Measurements from ENCODE around the gene PLA2G3.
A peak's percentile ranks its signal among the peaks of the same experiment; 100 is the strongest.

The PLA2G3 gene

DNA sequence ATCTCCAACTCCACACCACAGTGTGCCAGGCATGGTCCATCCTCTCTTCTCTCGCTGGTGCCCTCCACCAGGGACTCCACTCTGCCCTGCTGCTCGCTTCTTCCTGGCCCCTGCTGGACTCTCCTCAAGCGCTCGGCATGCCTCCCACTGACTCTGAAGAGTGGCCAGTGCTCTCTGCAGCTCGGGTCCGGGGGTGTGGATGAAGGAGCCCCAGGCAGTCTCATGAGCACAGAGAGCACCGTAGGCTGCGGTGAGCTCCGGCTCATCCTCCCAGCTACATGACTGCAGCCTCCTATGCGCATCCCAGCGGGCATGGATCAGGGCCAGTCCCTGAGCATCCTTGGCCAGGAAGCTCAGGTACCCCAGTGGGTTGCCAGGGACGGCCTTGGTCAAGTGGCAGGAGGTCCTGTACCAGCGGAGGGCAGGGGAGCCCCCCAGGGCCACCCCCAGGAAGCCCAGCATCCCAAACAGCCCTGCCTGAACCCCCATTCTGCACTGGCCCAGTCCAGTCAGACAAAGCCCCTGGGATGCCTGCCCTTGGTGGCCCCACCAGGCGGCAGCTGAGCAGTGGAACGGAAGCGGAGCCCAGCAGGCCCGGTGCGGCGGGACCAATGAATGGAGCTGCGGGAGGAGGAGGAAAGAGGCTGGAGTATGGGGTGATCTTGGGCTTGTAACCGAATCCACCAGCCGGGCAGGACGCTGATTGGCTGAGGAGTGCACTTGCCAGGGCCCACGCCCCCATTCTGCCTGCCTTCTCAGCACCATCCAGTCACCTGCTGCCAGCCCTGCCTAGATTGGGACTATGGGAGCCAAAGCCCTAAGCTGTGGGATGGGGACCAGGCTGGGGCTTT is at the start of gene PLA2G3:
Gene PLA2G3, minus strand, starts transcription at position 643 of the 851 bp plus-strand sequence. Its CDS starts 154 bp downstream, at position 489.
- DNase-seq (ENCODE audit: low spot score) = peak; percentile 26
- in situ Hi-C loops (cut with MboI; ENCODE audit: low sequenced_read_pairs, unreplicated experiment) = no loop called here
- no peak for TF ChIP-seq CTCF (IDR thresholded peaks at IDR 0.05; ENCODE audit: borderline replicate concordance, control extremely low read depth, extremely low read depth, insufficient read depth, missing control alignments)

GRCh38 chr22:31187627-31188026 is 47.3 kb upstream of the PLA2G3 start:
- in situ Hi-C loops (cut with MboI; ENCODE audit: low sequenced_read_pairs, unreplicated experiment) = no loop called here
- no peak for TF ChIP-seq CTCF (IDR thresholded peaks at IDR 0.05; ENCODE audit: borderline replicate concordance, control extremely low read depth, extremely low read depth, insufficient read depth, missing control alignments)
- no peak for DNase-seq (ENCODE audit: low spot score)

GRCh38 chr22:31185056-31185455 is 44.7 kb upstream of the PLA2G3 start:
- no peak for DNase-seq (ENCODE audit: low spot score)
- in situ Hi-C loops (cut with MboI; ENCODE audit: low sequenced_read_pairs, unreplicated experiment) = no loop called here
- no peak for TF ChIP-seq CTCF (IDR thresholded peaks at IDR 0.05; ENCODE audit: borderline replicate concordance, control extremely low read depth, extremely low read depth, insufficient read depth, missing control alignments)

- no peak for TF ChIP-seq CTCF (IDR thresholded peaks at IDR 0.05; ENCODE audit: borderline replicate concordance, control extremely low read depth, extremely low read depth, insufficient read depth, missing control alignments)
- in situ Hi-C loops (cut with MboI; ENCODE audit: low sequenced_read_pairs, unreplicated experiment) = no loop called here
- no peak for DNase-seq (ENCODE audit: low spot score)
These were observed 43.7 kb upstream of the PLA2G3 start for GRCh38 chr22:31184015-31184414.

GRCh38 chr22:31179345-31179744 is 39.0 kb upstream of the PLA2G3 start:
- DNase-seq (ENCODE audit: low spot score) = no peak

DNA sequence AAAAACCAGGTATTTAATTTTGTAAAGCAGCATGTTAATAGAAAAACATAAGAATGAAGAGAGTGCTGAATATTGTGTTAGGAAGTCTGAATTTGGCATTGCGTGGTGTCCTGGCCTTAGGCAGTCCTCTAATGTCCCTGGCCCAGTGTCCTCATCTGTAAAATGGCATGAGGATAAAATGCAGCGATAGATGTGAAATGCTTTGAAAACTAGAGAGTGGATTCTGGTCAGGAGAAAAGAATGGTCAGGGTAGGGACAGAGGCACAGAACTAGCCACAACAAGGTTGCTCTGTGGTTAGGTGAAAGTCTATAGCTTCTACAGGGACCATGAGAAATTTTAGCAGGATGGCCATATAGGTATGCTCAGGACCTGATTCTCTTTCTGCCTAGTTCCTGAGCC is 38.6 kb upstream of the PLA2G3 start:
- no peak for DNase-seq (ENCODE audit: low spot score)
- no peak for TF ChIP-seq CTCF (IDR thresholded peaks at IDR 0.05; ENCODE audit: borderline replicate concordance, control extremely low read depth, extremely low read depth, insufficient read depth, missing control alignments)
- in situ Hi-C loops (cut with MboI; ENCODE audit: low sequenced_read_pairs, unreplicated experiment) = no loop called here

More at GRCh38 chr22:31179345-31179744, 39.0 kb upstream of the PLA2G3 start:
- no peak for TF ChIP-seq CTCF (IDR thresholded peaks at IDR 0.05; ENCODE audit: borderline replicate concordance, control extremely low read depth, extremely low read depth, insufficient read depth, missing control alignments)
- in situ Hi-C loops (cut with MboI; ENCODE audit: low sequenced_read_pairs, unreplicated experiment) = no loop called here

Data from GM13976 (cell line).